Epithelial cell of proximal tubule (primary cell): ENCODE measurements around the gene RABGAP1L. TPM values are rescaled to one million over a fixed set of nuclear protein-coding genes. Genes with fewer than 3 reads are reported as not detected.

Source experiments
- DNase-seq: peaks from one replicate; pipeline ENCODE4 v3.0.0-alpha.2; 2011; ENCODE audit warnings: low read depth
- H3K4me3 ChIP-seq: 2 replicates; pipeline ENCODE4 v1.5.1; 2011; ENCODE audit warnings: low read depth, mild to moderate bottlenecking, low read length
- total RNA-seq: library from RNA; depleted of rRNA; stranded (reverse); fragments of >200 nt; gene quantifications from 2 replicates; pipeline ENCODE4 v1.2.3, GENCODE V29; 2015
- TF ChIP-seq, protein P1 (sequence below): conservative IDR thresholded peaks from 2 replicates; pipeline ENCODE4 v1.5.1; 2012; ENCODE audit warnings: low read depth, mild to moderate bottlenecking, low read length

Gene RABGAP1L
- 14.5 and 16.3 TPM in 2 replicates for total RNA-seq

GRCh38 chr1:174159252-174160108, at the start of gene RABGAP1L:
TSS of gene RABGAP1L (plus strand) at chr1:174159520.
- no peak for DNase-seq
- H3K4me3 ChIP-seq: peak within 1 kb of the TSS; percentile 90
- TF ChIP-seq, protein P1, sequence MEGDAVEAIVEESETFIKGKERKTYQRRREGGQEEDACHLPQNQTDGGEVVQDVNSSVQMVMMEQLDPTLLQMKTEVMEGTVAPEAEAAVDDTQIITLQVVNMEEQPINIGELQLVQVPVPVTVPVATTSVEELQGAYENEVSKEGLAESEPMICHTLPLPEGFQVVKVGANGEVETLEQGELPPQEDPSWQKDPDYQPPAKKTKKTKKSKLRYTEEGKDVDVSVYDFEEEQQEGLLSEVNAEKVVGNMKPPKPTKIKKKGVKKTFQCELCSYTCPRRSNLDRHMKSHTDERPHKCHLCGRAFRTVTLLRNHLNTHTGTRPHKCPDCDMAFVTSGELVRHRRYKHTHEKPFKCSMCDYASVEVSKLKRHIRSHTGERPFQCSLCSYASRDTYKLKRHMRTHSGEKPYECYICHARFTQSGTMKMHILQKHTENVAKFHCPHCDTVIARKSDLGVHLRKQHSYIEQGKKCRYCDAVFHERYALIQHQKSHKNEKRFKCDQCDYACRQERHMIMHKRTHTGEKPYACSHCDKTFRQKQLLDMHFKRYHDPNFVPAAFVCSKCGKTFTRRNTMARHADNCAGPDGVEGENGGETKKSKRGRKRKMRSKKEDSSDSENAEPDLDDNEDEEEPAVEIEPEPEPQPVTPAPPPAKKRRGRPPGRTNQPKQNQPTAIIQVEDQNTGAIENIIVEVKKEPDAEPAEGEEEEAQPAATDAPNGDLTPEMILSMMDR: no peak

GRCh38 chr1:174110053-174110452, 49.3 kb upstream of the RABGAP1L start:
- no peak for DNase-seq
- TF ChIP-seq, protein P1: no peak
- H3K4me3 ChIP-seq: no peak overlapping the region

DNA sequence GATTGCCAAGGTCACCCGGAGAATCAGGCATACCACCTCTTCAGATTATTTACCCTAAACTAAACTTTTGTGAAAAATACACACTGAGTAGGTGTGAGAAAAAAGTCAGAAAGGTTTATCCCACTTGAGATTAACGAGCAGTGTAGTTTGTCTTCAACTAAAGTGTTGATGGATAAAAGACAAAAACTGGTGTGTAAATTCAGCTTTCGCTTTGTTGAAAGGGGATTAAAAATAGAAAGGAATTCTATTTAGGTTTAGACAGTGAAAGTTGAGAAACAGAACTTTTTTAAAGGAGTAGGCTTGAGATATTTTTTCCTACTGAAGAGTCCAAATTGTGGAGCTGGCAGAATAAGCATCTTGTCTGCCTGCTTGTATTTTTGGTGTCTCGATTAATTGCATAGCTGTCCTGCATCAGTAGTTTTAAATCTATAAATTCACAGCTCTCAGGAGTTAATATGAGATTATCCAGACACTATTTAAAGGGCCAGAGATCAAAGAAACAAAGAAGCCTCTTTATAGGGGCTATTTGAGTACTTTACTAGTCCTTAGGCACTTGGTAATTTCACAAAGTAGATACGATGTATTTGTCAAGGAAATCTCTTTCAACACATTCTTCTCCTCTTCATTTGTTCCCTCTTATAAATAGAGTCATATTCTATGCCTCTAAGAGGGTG, 46.7 kb upstream of the RABGAP1L start:
- H3K4me3 ChIP-seq: no peak overlapping the region
- DNase-seq: no peak
- TF ChIP-seq, protein P1: no peak

DNA sequence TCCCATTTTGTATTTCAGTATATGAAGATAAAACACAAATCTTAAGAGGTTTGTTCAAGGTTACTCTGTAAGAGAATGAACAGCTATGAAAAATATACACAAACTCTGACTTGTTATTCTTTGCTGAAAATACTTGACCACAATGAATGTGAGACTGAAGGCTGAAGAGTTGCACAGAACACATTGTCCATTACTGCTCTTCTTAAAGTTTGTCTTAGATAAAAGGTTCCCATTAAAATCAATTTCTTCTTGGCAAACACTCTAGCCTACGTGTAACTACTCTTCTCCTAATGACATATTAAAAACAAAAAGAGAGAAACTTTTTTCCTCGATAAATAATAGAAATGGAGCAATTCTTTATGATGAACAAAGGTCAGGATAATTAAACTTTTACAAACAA, 45.2 kb upstream of the RABGAP1L start:
- TF ChIP-seq, protein P1: no peak
- H3K4me3 ChIP-seq: no peak overlapping the region
- DNase-seq: no peak

GRCh38 chr1:174114788-174115448, 44.4 kb upstream of the RABGAP1L start:
- TF ChIP-seq, protein P1: peak; percentile 82

GRCh38 chr1:174116042-174116441, 43.3 kb upstream of the RABGAP1L start:
- TF ChIP-seq, protein P1: no peak
- no peak overlapping the region for H3K4me3 ChIP-seq
- no peak for DNase-seq

More at GRCh38 chr1:174114788-174115448, 44.4 kb upstream of the RABGAP1L start:
- DNase-seq: peak; percentile 36
- H3K4me3 ChIP-seq: no peak overlapping the region
